Activated CD8-positive, alpha-beta memory T cell treated with anti-CD3 and anti-CD28 coated beads, Interleukin-2, amount 50 U/mL, for 48 hours (primary cell): Measurements from ENCODE around the gene CSNK2A1.

ENCODE experiments used
- DNase-seq: peaks from one replicate; pipeline ENCODE4 v3.0.0-alpha.2; 2020

The CSNK2A1 gene

DNA sequence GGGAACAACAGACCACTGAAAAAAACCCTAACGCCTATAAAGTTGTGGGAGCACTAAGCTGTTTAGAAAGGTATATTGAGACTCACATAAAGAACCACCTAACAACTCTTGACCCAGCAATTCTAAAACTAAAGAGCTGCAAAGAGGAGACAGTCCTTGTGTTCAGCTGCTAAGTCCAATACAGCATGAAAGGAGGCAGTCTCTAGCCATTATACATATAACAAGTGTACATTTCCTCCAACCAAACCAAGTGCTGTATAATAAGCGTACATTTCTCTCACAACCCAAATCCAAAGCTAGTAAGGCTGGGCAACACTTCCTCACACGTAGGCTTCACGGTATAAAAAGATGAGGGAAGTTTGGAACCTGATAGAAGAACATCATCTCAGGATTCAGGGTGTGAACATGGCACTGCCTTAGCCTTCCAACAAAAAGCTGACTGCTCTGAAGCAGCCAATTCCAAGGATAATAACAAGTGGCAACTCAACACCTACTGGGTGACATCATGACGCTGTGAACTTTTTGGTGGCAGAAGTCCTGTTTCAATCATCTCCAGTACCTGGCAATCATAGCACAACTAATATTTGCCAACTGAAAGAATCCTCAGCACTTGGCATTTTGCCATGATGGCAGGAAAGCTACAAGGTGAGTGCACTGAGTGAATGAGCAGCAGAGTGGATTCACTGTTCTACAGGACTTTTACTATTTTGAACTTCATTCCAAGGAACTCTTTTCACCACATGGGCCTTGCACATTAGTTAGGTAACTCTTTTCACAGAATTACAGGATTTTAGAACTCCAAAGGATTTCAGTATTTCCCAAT is 97.9 kb downstream of the CSNK2A1 start:
- DNase-seq = no peak

DNA sequence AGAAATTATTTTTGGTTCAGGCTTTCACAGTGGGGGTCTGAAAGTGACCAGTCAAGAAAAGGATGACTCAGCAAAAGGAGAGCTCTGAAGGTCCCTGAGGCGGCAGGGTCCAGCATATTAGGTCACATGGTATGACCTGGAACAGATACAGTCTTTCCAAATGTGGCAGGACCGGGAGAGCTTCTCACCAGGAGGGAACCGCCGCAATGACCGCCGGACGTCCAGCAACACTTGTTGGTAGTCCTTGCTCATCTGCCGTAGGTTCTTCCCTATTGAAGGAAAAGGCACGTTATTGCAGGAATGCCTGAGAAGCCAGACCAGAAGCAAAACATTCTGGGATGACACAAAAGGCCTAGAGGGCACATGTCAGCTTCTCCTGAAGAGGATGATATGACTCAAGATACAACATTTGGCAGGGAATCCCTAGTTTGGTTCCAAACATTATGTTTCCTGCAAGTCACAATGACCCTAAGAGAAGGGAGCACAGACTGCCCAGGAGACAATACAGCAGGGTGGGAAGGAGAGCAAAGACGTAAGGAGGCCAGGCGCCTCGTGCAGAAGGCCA is 98.6 kb downstream of the CSNK2A1 start:
- no peak for DNase-seq

DNA sequence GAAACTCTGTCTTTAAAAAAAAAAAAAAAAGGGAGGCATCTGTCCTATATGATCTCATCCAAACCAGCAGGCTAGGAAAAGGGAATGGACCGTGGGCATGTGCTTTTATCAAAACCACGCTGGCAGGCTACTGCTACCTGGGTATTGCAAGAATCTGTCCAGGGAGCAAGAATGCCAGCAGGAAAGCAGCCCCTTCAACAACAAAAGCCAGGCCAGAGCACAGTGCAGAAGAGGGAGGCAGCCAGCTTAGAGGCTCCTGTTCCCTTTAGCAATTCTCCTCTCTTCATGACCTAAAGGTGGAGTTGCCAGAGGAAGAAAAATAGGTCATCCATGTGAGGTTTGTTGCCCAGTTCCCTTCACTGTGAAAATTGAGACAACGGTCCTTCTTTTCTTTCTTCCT is 99.5 kb downstream of the CSNK2A1 start:
- peak; percentile 34 for DNase-seq

DNA sequence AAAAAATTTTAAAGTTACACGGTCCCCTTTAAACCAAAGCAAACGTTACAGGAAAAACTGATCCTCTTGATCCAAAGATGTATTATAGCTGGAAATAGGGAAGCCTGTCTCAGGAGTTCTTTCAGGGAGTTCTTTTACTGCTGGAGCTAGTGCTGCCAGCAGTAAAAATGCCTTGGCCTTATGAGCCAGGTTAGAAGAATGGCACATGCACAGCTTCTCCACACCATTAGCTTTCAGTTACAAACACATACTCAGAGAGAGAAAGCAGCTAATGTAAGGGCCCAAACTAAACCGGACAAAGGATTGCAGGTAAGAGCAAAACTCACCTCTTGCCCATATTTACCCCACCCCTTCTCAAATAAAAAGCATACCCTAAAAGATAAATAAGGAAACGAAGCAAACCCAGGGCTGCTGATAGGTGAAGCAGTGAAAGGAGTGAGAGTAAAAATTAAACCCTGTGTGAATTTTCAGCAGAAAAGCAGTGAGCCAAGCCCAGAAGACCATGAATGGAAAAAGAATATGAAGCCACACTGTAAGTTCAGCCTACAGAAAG is 100.3 kb downstream of the CSNK2A1 start:
- no peak for DNase-seq

DNA sequence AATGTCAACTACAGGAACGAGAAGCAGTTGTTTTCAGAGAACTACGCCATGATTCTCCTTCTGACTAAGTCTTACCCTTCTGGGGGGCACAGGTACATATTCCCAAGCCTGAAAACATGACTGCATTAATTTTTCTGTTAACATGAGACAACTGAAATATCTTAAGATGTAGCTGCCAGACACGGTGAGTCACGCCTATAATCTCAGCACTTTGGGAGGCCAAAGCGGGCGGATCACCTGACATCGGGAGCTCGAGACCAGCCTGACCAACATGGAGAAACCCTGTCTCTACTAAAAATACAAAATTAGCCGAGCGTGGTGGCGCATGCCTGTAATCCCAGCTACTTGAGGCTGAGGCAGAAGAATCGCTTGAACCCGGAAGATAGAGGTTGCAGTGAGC is 103.0 kb downstream of the CSNK2A1 start:
- DNase-seq = no peak

DNA sequence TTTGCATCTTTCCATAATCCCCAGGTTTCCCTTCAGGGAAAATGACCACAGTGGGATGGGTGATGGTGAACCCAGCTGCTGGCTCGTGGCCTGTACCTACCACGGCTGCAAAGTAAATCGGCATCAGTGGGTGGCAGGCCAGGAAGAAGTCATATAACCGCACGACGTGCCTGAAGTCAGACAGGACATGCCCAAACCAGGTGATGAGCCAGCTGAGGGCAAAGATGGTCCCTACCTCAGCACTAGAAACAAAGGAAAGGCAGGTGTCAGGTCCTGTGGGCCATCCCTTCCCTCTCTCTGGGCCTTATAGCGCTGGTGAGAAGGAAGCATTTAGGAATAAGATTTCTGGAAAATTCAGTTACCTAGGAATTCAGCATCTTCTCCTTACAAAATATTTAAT is 103.4 kb downstream of the CSNK2A1 start:
- no peak for DNase-seq

DNA sequence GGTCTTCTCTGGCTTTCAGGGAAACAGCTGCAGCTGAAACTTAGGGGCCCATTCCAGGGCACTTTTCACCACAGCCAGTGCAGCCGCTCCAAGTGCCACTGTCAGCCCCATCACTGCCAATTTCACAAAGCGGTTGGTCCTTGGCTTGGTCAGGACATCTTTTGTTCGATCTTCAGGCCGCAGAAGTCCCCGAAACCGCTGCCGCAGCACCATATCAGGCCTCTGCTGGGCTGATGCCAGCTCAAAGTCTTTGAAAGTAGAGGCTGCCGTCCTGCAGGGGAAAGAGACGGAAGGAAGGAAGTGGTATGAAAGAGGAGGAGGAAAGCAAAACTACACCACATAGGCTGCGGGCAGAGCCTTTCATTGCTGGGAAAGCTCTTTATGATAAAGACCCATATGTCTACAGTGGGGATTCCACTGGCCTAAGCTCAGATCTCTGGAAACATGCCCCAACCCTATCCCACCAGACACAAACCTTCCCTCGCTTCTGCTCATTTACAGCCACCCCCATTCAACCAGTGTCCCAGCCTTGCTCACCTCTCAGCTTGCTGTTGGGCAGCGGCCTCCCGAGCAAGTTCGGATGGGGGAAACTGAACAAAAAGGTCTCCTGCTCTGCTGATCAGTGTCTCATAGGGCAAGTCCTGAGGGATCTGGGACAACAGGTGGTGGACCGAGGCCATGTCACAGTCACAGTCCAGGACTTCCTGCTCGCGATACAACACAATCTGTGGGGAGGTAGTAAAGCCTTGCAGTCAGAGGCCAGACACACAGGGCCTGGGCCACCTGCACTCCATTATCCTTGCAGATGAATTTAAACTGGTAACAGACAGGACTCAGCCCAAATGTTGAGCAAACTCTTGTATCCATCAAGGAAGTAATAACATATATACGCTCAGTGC is 104.8 kb downstream of the CSNK2A1 start:
- peak; percentile 73 for DNase-seq

DNA sequence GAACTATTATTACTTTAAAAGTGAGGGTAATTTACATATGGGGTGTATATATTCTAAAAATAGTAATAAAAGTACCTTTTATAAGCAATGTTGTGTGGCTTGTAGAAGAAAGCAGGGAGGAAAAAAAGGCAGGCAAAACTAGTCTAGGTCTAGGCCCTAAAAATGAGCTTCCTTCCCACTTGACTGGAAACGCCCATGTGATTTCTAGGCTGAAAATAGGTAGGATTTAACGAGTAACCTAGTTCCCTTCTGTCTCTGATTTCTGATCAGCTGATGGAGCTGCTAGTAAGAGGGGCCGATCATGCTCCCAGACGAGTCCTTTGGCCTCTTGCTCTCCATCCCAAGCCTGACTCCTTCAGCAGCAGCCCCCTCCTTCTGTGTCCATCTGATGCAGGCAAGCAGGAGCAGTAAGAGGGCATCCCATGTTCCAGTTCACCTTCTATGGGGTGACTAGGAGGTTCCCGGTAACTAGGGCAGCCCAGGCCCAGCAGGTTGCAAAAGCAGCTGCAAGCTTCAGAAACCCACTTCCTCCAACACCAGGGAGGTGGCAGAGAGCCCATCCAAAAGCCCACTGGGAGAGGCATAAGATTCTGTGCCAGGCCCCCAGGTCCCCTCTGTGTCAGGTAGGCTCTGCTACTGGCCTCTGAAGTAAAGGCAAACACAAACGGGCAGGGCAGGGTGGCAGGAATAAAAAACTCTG is 105.7 kb downstream of the CSNK2A1 start:
- peak; percentile 50 for DNase-seq

DNA sequence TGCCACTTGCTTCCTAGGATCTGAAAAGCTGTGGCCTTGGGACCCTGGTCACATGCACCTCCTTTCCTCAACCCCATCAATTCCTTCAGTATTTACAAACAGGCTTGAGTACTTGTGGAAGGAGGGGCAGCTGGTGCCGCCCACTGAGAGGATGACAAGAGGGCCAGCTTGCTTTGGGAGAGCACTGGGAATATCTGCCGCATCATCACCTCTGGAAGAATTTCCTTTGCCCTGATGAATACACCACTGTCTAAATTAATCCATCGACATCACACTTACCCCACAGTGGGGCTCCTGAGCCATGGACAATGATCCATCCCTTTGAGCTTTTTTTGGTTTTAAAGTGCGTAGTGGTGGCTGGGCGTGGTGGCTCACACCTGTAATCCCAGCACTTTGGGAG is 107.1 kb downstream of the CSNK2A1 start:
- peak; percentile 39 for DNase-seq

DNA sequence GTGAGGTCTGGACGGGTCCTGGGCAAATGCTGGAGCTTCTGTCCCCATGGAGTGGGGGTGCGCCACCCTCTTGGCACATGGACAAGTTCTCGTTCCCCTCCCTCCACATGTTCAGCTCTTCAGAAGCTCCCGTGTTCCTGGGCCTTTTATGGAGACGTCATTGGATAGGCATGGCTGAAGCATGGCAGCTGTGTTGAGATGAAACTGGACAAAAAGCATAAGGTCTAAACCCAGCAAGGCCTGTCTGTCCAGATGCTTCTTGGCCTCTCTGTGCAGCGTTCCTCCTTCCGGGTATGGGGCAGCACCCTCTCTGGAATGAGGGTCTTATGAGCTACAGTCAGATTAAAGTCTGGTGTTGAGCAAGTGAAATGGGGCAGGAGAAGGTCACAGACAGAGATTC is 108.0 kb downstream of the CSNK2A1 start:
- peak; percentile 46 for DNase-seq

DNA sequence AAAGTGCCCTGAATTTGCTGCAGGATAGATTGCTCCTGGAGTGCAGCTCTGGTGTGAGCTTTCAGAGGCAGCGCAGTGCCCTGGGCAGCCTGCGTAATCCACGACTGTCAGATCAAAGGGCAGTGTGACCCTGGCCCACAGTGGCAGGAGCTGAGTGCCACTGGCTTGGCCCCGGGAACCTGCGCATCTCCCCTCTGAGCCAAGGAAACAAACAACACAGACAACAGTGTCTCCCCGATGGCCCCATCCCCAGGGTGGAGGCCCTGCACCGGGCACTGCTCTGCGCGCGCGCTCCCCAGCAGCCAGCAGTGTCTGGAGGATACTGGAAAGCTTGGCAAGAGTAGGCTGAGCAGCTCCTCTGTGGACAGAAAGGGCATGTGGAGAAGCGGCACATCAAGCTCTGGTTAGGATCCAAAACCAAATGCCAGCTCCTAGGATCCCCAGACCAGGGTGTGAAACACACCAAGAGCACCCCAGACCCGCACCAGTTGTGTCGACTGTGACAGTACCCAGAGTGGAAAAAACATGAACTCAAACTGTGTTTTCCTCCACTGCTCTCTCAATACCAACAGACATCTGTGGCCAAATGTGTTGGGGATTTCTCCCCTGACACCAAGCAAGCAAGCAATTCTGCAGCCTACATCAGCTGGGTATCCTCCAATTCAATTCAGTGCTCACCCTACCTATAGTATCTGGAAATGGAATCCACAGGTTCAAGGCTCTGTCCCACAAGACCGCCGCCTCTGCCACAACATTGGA is 108.8 kb downstream of the CSNK2A1 start:
- peak; percentile 50 for DNase-seq

DNA sequence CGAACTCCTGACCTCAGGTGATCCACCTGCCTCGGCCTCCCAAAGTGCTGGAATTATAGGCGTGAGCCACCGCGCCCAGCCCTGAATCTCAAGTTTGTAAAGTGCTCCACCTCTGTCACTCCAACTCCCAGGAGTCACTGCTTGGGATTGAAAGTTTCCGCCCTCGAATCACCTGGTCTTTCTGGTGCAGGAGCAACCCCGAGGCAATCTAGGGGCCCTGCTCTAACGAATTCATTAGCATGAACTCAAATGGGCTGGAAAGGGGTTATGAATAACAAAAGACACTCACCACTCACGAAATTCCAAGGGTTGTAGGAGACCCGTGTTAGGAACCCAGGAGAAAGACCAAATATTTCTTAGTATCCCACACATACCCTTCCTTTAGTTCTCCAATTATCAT is 109.4 kb downstream of the CSNK2A1 start:
- no peak for DNase-seq

DNA sequence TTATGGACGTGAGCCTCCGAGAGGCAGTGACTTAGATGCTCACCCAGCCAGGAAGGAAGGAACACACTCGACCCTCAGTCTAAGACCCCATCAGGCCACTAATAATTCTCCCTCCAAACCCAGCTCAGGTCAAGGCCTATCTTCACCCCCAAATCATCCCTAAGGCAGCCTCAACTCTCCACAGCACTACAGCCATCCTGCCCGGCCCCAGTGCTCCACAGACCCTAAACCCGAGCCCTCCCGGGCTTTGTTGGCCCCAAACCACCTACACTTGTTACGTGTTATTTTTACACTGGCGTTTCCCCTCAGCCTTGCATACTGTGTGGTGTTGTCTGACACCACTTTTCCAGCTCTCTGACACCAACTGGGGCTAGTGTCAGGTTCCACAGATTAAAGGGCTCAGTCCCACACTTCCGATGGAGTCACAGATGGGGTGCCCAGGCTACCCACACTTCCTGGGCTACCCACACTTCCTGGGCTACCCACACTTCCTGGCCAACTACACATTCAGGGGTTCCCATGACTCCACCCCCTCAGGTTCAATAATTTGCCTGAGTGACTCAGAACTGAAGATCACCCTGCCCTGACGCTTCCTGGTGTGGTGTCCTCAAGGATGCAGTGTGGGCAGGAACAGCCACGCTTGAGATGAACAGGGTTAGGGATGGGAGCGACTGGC is 110.2 kb downstream of the CSNK2A1 start:
- DNase-seq = peak; percentile 79

DNA sequence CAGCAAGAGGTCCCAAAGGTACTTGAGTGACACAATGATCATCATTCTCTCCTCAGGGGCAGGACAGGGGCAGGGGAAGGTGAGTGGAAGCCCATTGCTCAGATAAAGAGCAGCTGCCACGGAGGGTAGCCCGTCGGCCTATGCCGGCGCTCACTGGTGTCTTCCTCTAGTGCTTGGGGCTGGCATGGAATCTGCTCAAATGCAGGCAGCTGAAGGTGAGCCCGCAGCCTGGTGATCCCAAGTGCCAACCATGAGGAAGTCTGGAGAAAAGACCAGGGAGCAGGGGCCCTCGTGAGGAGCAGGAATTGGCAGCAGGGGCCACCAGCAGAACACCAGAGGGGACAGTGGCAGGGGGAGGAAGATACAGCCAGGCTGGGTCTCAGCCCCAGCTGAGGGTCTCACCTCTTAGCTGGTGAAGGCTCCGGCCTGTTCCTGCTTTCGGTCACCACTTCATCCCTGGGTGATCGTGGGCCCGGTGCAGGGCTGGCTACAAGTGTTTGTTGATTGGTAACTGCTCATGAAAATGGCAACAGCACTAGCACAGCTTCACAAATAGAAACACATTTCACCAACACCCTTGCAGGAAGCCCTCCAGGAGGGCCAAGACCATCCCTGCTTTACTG is 110.8 kb downstream of the CSNK2A1 start:
- DNase-seq = no peak

DNA sequence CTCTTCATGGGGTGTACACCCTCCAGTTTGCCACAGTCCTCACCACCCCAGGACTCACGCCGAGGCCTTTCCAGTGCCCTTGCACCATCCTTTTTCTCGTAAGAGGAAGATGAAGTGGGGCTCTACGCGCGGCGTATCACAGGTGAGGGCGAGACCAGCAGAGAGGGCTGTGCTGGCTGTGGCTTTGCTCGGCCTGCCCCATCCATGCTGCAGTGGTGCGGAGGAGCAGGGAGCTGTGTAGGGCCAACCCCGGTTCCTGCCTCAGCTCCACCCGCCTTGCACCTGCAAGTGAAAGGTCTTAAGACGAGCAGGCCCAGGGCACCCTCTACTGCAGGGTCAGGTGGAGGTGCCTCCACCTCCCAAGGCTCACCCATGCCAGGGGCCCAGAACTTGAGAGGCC is 111.4 kb downstream of the CSNK2A1 start:
- no peak for DNase-seq

DNA sequence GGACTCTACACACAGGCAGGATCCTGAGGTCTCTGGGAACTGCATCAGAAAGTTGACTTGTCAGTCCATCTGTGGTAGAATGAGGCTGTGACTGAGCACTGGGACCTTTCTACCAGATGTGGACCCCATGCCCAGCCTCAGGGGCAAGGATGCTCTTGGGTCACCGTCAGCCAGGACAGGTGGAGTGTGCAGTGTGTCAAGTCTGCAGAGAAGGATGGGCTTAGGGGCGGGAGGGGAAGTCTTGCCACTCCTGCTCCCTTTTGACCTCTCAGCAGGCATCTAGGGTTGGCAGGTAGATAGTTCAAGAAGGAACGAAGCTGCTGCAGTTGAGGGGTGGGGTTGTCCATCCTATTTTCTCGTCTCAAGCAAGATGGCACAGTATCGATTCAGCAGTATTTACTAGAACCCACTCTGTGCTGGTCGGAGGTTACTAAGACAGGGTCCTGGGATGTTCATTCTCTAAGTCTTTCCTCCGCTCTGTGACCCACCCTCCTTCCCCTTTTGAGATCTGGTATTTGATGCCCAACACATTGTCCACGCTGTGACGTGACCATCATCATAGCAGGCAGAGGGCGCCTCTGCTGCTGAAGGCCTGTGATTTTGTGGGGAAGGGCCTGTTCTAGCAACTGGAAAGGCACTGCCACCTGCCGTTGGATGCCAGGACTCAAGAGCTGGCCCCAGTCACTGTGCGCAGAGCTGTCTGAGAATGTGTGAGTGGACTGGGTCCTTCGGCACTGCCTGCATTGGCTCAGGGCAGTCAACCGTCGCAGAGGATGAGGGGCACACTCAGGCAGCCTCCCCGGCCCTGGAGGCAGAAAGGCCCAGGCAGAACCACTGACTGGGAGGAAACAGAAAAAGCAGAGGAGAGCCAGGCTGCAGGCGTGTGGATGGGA is 112.3 kb downstream of the CSNK2A1 start:
- no peak for DNase-seq

DNA sequence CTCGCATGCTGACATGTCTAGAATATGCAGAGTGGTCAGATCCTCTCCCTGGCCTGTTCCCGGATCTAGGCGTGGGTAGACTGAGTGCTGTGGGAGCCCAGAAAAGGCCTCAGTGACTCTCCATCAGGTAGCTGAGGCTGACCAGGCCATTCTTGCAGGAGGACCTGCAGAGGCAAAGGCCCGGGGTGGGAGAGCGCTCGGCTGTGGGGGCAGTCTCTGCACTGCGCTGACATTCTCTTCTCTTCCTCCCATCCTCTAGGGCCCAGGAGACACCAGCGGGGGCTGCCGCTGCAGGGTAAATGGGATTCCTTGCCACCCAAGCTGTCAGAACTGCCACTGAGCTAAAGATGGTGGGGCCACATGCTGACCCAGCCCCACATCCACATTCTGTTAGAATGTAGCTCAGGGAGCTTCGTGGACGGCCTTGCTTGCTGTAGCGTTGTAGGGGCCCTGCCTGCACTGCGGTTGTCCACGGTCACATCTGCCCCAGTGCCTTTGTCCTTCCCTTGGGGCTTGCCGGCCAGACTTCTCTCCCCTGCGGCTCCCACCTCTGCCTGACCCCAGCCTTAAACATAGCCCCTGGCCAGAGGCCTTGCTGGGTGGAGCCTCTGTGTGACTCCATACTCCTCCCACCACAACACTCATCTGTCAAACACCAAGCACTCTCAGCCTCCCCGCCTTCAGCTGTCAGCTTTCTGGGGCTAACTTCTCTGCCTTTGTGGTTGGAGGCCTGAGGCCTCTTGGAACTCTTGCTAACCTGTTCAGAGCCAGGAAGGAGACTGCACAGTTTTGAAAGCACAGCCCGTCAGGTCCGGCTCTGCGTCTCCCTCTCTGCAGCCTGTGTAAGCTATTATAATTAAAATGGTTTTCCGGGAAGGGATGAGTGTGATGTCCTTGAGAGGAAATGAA is 113.2 kb downstream of the CSNK2A1 start:
- DNase-seq = peak; percentile 44

DNA sequence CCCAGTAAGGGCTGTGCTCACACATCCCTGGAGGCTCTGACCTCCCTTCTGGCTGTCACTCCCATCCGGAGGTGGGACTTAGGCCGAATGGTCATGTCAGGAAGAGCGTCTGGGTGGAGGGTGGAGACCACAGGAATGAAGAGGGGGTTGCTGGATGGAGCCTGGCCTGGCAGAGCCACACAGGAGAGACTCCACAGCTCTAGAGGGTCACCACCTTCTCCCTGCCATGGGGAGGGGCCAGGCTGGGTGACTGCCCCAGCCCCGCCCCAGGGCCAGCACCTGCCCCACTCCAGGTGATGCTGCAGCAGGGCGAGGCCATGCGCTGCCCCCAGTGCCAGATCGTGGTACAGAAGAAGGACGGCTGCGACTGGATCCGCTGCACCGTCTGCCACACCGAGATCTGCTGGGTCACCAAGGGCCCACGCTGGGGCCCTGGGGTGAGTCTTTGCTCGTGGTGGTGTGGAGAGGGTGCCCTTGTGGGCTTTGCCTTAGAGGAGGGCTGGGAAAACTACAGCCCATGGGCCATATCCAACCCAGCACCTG is 114.9 kb downstream of the CSNK2A1 start:
- DNase-seq = no peak
